ENCODE results near the gene RIOK2. TPM values are rescaled to one million over a fixed set of nuclear protein-coding genes. Genes with fewer than 3 reads are reported as not detected.

RIOK2 gene
- total RNA-seq, 2 donors from 2014 or later = 27.3 to 37.7 TPM

GRCh38 chr5:97135868-97136267, 47.2 kb downstream of the RIOK2 start:
- Mint-ChIP-seq H3K4me1 (peaks cover 18% of the 10 kb centered on the region), H3K27me3 (ENCODE audit: insufficient read depth) (no peaks in the 10 kb centered on the region), H3K9me3 (no peaks in the 10 kb centered on the region), H3K4me3 (no peak overlapping the region), H3K27ac (no peak overlapping the region), H3K36me3 (ENCODE audit: low read depth) (no peaks in the 10 kb centered on the region)
- WGBS, 2 experiments (ENCODE audit: insufficient coverage in 1 of 2, insufficient read length in 1 of 2) = 91 to 96% methylated on average over 4 of the region's 4 CpGs
- Histone ChIP-seq H3K4me1 (ENCODE audit: control insufficient read depth, insufficient read depth, low read length) (peaks cover 10% of the 10 kb centered on the region), H3K27me3 (ENCODE audit: control insufficient read depth, insufficient read depth, low read length, poor library complexity, severe bottlenecking) (no peaks in the 10 kb centered on the region), H3K9me3 (ENCODE audit: control insufficient read depth, low read length) (no peaks in the 10 kb centered on the region), H3K36me3 (ENCODE audit: control insufficient read depth, insufficient read depth, low read length) (no peaks in the 10 kb centered on the region), H3K9ac (ENCODE audit: extremely low read depth, low read length, poor library complexity, severe bottlenecking) (no peak overlapping the region), H3K27ac (ENCODE audit: low read depth, low read length) (no peak overlapping the region), H3K4me3 (ENCODE audit: low read length) (no peak overlapping the region)
- TF ChIP-seq CTCF (conservative IDR thresholded peaks at IDR 0.05) = no peak
- no peak for DNase-seq

GRCh38 chr5:97134634-97135033, 48.4 kb downstream of the RIOK2 start:
- H3K4me1 ChIP-seq (ENCODE audit: control insufficient read depth, insufficient read depth, low read length) = peaks cover 15% of the 10 kb centered on the region
- no peak overlapping the region for H3K4me3 ChIP-seq (ENCODE audit: low read length)
- H3K27me3 ChIP-seq (ENCODE audit: control insufficient read depth, insufficient read depth, low read length, poor library complexity, severe bottlenecking) = no peaks in the 10 kb centered on the region
- 48 to 56% methylated on average over 2 to 3 of the region's 3 CpGs for WGBS, 2 experiments (ENCODE audit: insufficient coverage in 1 of 2, insufficient read length in 1 of 2)
- H3K27me3 Mint-ChIP-seq (ENCODE audit: insufficient read depth) = no peaks in the 10 kb centered on the region
- H3K36me3 Mint-ChIP-seq (ENCODE audit: low read depth) = no peaks in the 10 kb centered on the region
- DNase-seq = peak; percentile 75
- H3K9me3 Mint-ChIP-seq = no peaks in the 10 kb centered on the region
- peak overlapping the region; percentile 85 for H3K27ac Mint-ChIP-seq
- H3K4me1 Mint-ChIP-seq = peaks cover 21% of the 10 kb centered on the region
- peak; percentile 47 for TF ChIP-seq CTCF (conservative IDR thresholded peaks at IDR 0.05)
- no peaks in the 10 kb centered on the region for H3K9me3 ChIP-seq (ENCODE audit: control insufficient read depth, low read length)
- no peaks in the 10 kb centered on the region for H3K36me3 ChIP-seq (ENCODE audit: control insufficient read depth, insufficient read depth, low read length)
- H3K4me3 Mint-ChIP-seq = no peak overlapping the region
- H3K27ac ChIP-seq (ENCODE audit: low read depth, low read length) = peak overlapping the region; percentile 78
- H3K9ac ChIP-seq (ENCODE audit: extremely low read depth, low read length, poor library complexity, severe bottlenecking) = no peak overlapping the region

GRCh38 chr5:97133101-97133500, 49.9 kb downstream of the RIOK2 start:
- no peak for DNase-seq
- Histone ChIP-seq H3K9ac (ENCODE audit: extremely low read depth, low read length, poor library complexity, severe bottlenecking) (no peak overlapping the region), H3K27ac (ENCODE audit: low read depth, low read length) (no peak overlapping the region), H3K4me1 (ENCODE audit: control insufficient read depth, insufficient read depth, low read length) (peaks cover 11% of the 10 kb centered on the region), H3K9me3 (ENCODE audit: control insufficient read depth, low read length) (no peaks in the 10 kb centered on the region), H3K36me3 (ENCODE audit: control insufficient read depth, insufficient read depth, low read length) (no peaks in the 10 kb centered on the region), H3K27me3 (ENCODE audit: control insufficient read depth, insufficient read depth, low read length, poor library complexity, severe bottlenecking) (no peaks in the 10 kb centered on the region), H3K4me3 (ENCODE audit: low read length) (no peak overlapping the region)
- Mint-ChIP-seq H3K27me3 (ENCODE audit: insufficient read depth) (no peaks in the 10 kb centered on the region), H3K4me1 (peaks cover 24% of the 10 kb centered on the region), H3K9me3 (no peaks in the 10 kb centered on the region), H3K36me3 (ENCODE audit: low read depth) (no peaks in the 10 kb centered on the region), H3K27ac (no peak overlapping the region), H3K4me3 (no peak overlapping the region)
- TF ChIP-seq CTCF (conservative IDR thresholded peaks at IDR 0.05) = no peak
